NCI-H460 (cell line): Measurements from ENCODE around the gene SYDE2. TPM values are rescaled to one million over a fixed set of nuclear protein-coding genes. Genes with fewer than 3 reads are reported as not detected.
"Not testable (repeated sequence)": the region's sequence is repeated elsewhere in the genome, so short reads cannot be mapped to it uniquely, and the experiment has no call there.

ENCODE experiments used
- DNase-seq: peaks from one replicate; pipeline ENCODE4 v3.0.0-alpha.2; 2016; ENCODE audit warnings: low read depth; ENCODE audit errors: extremely low read depth
- total RNA-seq: library from RNA; depleted of rRNA; stranded (reverse); fragments of >200 nt; shearing (Covaris generic); gene quantifications from 2 replicates; pipeline ENCODE4 v1.2.3, GENCODE V29; 2014

The SYDE2 gene
- total RNA-seq, 1 experiment from 2014 or later: 5.2 TPM

DNA sequence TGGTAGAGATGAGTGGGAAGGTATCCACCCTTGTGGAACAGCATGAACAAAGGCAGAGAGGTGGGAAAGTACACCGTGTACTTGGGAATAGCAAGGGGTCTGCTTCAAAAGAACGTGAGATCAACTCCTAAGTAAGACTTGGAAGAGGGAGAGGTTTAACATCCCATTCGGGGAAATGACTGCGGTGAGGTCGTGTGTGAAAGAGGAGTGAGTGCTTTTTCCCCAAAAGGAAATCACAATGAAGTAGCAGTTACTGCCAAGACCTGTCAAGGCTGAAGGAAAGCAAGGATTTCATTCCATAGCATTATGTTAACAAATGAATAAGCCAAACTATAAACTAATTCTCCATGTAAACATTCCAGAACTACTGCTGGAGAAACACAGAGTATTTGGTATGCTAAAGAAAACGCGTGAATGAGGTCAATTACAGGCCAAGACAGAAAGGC lies 20.0 kb upstream of the SYDE2 start:
- no peak for DNase-seq

DNA sequence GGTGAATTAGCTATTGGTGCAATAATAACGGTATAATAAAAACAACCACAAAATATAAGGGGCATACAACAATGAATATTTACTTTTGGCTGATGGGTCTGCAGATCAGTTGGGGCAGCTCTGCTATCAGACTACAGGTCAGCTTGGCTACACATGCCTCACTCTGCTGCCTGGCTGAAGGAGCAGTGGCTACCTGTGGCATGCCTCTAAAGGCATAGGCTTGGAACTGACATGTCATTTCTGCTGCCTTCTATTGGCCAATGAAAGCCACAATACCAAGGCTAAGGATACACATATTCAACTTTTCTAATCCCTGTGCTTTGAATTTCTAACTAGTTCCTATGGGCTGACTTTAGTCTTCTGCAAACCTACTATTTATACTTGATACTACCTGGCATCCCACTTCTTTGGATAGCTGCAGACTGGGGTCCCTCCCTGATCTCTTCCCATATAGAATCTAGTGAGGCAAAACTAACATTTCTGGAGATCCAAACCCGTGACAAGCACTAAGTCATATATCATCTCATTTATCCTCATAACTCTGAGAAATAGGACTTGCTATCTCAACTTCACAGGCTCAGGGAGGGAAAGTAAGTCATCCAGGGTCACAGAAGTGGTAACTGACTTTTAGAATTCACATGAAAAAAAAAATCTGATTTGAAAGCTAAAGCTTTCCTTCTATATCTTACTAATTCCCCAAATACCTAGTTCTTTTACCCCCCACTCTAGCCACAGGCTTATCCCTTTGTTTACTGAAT lies 19.2 kb upstream of the SYDE2 start:
- DNase-seq: no peak

DNA sequence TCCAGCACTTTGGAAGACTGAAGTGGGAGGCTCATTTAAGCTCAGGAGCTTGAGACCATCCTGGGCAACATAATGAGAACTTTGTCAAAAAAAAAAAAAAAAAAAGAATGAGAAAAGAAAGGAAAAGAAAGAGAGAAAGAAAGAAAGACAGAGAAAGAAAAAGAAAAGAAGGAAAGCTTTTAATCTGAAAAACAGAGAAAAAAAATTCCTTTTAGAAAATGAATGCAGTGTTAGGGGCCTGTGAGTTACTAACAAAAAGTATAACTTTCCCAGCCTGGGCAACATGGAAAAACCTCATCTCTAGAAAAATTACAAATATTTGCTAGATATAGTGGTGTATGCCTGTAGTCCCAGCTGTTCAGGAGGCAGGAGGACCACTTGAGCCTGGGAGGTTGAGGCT lies 15.9 kb upstream of the SYDE2 start:
- no peak for DNase-seq

DNA sequence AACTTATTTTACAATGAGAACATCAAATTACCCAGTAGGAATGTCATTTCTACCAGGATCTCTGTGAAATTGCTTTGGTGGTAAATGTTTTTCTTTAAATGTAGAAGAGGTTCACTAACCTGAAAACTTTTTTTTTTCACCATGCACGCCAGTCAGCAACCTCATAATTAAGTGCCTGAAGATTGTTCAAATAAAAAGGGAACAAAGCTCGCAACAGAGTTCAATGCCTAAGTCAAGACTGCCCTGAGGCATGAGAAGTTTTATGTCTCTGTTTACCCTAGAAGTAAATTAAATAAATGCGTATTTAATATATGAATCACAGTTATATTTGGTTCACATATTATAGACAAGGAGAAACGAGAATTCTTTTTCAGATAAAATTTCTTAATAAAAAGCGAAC lies 13.8 kb upstream of the SYDE2 start:
- DNase-seq: no peak

DNA sequence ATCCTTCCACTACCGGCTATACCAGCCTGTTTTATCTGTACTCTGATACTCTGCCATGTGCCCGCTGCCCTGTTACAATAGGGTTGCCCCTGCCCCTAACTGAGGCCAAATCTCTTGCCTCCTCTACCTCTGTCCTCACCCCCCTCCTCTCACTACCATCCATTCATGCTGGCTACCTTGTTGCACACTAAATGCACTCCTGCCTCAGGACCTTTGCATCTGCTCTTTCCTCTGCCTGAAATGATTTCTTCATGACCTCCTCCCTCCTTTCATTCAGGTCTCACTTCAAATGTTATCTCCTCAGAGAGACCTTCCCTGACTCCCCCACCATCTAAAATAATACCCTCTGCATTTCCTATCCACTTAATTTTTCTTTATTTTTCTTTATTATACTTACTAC lies 7.7 kb upstream of the SYDE2 start:
- no peak for DNase-seq

DNA sequence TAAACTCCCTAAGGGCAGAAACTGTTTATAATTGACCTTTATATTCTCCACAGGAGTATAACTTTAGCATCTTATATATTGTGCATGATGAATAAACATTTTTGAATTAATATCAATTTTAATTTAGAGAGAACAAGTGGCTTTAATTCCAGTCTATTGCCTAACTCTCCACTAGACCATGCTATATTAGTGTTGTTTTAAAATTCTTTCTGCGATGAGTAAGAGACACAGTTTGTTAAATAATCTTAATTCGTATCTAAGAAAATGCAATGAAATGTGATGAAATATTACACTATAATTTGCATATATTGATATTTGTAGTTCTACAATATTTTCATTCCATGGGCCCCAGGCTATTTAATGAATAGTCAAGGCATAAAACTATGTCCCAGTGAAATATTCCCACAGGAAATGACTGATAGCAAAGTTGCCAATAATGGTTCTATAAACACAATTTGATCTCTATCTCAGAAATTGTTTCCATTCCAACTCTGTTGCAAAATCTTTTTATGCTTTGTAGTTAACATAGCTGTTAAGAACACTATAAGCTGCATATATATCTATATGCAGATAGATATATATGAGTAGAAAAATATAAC lies 2.9 kb upstream of the SYDE2 start:
- DNase-seq: no peak

DNA sequence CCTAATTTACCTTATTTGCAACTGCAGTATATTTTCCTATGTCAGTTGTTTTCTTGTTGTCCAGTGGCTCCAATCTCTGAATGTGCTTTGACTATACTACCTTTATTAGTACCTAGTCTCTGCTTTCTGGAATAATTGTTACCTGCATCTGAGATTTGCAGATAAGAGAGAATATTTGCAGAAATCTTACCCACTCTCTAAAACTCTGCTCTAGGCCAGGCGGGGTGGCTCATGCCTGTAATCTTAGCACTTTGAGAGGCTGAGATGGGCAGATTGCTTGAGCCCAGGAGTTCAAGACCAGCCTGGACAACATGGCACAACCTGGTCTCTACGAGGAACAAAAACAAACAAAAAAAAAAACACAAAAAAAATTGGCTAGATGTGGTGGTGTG lies 2.0 kb upstream of the SYDE2 start:
- no peak for DNase-seq

DNA sequence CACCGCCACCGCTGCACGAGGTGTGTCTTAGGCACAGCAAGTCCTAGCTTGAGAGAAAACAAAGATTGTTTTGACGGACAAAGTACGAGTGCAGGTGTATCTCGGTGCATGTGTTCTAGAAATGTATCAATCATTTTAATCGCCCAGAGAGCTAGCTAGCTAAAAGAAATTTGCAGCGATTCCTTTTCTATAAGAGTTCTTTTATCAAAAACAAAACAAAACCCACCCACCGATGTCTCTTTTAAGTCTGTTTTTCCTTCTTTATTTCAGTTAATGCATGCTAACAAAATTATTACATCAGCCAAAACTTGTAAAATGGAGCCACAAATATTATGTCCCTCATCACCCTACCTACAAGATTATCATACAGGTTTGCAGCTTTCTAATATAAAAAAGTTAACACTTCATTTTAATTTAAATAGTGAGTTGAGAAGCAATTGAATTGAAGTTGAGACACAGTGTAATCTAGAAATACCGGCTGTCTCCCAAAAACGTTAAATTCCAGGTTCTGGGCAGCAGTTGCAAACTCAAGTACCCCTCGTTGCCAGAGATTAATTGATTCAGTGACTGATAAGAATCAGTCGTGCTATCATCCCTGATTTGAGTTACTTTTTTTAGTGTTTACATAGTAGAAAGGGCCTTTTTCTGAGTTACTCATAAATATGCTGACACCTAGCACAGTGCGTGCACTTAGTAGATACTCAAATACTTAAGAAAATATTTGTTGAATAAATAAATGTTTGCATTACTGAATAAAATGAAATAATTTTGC lies 1.5 kb upstream of the SYDE2 start:
- no peak for DNase-seq

DNA sequence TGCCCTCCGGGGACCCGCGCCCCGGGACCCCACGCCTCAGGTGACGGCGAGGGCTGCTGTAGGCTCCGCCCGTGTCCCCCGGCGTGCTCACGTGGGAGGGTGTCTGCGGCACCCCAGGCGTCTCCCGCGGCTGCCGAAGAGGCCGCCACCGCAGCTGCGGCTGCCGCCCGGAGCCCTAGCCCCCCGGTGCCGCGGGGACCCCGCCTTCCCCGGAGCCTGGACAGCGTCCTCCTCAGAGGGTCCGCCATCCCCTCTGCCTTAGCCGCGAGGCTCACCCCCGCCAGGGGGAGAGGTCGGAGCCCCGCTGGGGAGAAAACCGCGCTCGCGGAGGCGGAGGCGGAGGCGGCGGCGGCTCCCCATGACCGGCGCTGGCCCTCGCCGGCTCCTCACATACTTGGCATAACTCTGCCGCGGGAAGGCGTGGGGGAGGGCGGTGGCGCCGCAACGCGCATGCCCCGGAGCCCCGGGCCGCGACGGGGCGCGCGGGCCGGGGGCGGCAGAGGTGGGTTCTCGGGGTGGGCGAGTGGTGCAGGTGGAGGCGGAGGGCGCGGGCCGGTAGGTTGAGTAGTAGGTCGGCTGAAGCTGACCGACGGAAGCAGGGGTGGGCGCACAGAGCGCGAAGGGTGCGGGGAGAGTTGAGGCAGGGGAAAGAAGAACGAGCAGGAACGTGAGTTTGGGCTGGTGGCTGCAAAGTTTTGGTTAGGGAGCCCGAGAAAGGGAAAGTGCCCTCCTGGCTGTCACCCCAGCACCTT lies 700 bp upstream of the SYDE2 start:
- DNase-seq: peak; percentile 51

DNA sequence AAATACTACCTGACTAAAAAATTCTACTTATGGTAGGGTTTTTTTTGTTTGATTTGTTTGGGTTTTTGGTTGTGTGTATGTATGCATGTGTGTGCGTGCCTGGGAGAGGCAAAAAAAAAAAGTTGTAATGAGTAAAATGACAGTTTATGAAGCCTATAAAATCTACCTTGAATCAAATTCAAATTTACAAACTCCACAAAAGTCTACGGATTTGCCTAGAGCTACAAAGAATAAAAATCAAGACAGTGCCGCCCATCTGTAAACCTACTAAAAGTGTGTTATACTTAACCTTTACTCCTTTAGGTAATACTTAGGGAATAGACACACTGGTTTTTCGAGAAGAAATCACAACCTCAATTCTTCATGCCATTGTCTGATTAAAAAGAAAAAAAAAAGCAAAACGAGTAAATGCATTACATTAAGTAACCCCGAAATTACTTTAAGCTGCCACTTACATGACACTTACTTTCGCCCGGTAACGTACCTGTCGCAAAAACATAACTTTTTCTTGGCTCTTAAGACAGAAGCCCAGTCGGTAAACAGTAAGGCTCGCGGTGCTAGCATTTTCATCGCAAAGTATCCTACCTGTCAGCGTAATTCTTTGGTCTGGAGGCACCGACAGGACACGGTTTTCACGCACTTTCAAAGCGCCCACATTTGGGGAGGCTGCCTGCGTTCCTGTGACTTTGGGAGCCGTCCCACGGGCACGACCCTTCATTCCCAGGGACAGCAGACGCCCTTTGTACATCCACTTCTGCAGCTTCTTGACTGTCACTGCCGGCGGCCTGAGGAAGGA lies 951 bp downstream of the SYDE2 start:
- DNase-seq: no peak

DNA sequence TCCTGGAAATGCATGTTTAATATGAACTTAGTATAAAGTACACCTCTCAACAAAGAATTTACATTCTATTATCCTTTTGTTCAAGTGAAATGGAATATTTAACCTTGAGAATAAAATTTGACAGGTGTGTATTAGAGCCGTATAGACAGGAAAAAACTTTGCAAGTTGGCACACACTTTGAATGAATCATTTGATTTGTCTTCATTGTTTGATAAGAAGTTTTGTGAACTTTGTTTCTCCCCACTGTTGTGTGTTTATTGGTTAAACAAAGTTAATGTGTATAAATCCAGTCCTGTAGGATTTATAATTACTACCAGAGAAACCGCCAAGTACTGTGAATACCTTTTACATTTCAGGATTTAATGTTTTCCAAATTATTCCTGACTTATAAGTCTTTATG lies 2.0 kb downstream of the SYDE2 start:
- no peak for DNase-seq

DNA sequence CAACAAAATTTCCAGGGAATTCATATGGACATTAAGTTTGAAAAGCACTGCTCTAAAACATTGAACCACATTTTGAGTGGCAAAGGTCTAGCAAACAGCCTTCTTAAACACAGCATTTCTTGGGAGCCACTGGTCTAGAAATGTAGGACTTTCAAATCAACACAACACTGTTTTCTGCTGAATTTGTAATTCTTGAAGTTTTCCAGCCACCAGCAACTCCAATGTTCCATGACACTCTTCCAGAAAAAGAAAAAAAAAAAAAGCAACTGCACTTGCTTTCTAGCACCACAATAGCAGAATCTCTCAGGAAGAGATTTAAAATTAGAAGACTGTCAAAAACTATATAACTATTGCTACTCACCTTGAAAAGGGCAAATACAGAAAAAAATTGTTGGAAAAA lies 4.5 kb downstream of the SYDE2 start:
- DNase-seq: no peak

DNA sequence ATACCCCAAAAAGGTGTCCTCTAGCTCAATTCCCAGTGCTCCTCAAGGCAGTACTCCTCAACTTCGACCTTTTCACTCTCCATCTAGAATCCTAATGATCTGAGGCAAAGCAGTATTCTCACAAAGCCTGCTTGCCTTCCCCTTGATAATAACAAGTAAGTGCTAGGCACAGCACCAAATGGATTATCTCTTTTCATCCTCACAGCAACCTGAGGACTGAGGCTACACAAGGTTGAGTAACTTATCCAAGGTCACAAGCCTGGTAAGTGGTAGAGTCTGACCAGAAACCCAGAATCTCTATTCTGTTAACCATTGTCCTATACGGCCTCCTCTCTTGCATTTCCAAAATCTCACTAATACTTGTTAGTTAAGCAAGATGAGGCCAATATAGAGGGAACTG lies 5.1 kb downstream of the SYDE2 start:
- DNase-seq: no peak

DNA sequence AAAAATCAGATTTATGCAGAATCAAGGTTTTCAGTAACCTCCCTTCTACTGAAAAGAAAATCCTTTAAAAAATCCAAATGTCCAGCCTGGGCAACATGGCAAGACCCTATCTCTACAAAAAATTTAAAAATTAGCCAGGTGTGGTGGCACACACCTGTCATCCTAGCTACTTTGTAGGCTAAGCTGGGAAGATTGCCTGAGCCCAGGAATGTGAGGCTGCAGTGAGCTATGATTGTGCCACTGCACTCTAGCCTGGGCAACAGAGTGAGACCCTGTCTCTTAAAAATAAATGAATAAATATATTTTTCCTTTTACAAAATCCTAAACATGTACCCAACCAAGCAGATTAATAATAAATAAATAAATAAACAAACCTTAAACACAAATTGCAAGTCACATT lies 8.7 kb downstream of the SYDE2 start:
- DNase-seq: not testable (repeated sequence)

DNA sequence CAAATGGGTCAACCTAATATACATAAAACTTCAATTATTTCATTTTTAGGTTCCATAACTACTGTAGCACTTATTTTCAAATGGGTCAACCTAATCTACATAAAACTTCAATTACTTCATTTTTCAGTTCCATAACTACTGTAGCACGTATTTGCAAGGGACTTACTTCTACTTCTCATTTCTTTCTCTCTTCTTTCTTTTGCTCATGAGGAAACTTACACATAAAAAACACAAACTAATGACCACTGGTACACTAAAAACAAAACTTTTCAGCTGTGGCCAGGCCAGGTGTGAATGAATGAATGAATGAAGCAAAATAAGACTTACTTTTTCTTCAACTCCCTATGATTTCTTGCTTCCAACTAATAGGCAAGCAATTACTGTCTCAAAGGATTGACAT lies 11.7 kb downstream of the SYDE2 start:
- no peak for DNase-seq

DNA sequence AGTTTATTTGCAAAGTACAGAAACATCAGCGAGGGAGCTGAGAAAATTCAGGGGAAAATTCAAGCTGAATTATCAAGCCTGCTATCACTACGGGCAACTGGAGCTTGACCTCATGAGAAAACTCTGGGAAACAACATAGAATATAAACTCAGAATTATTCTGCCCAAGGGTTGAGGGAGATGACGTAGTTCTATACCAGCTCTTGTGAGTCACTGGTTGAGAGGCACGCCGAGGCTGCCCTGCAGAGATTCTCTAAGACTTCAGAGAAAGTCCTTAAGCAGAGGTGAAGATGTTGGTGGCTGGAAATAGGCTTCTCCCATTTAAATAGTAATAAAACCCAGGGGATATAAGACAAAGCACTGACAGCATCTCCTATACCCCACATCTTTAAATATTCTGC lies 12.3 kb downstream of the SYDE2 start:
- no peak for DNase-seq

DNA sequence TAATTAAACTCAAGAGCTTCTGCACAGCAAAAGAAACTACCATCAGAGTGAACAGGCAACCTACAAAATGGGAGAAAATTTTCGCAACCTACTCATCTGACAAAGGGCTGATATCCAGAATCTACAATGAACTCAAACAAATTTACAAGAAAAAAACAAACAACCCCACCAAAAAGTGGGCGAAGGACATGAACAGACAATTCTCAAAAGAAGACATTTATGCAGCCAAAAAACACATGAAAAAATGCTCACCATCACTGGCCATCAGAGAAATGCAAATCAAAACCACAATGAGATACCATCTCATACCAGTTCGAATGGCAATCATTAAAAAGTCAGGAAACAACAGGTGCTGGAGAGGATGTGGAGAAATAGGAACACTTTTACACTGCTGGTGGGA lies 13.8 kb downstream of the SYDE2 start:
- not testable (repeated sequence) for DNase-seq

DNA sequence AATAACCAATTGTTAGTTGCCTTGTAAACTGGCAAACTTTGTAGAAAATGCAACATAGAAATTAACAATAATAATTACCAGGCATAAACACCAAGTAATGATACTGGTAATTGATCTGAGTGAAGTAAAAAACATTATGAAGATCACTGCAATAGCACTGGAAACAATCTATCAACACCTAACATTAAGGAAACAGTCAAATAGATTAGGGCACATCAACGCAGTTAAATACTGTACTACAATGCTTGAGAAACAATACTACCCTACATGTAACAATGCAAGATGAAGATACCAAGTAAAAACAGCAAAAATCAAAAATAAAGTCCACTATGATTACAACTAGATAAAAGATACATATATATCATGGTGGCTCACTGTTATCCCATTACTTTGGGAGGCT lies 16.6 kb downstream of the SYDE2 start:
- no peak for DNase-seq

DNA sequence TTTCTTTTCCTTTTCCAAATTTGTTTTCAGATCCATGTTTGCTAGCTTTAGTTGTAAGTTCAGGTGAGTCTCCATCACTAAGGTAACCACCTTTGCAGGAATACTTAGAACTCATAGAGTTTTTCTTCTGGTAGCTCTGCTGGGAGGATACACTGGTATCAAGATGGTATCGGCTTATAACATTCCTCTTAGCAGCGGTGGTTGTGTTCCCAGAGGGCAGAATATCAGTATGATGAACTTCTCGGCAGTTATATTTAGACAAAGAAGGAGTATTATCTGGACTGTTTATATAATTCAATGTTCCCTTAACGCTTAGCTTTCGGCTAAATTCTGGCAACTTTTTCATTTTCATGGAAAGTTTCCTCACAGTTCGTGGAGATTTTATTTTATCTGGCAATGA lies 18.1 kb downstream of the SYDE2 start:
- no peak for DNase-seq

DNA sequence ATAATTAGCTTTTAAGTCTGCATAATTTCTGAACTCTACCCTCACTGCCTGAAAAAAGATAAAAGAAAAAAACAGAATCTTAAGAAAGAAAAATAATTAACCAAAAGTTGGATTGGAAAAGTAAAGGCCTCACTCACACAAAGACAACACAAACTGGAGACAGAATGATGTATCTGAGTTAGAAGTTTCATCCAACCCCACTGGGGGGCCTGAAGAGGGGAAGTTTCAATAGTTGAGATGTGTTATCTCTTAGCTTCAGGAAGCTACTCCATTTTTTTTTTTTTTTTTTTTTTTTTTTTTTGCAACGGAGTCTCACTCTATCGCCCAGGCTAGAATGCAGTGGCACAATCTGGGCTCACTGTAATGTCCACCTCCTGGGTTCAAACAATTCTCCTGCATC lies 19.9 kb downstream of the SYDE2 start:
- DNase-seq: no peak
